K562 (cell line): ENCODE data around the gene TRIP6. TPM values are rescaled to one million over a fixed set of nuclear protein-coding genes. Genes with fewer than 3 reads are reported as not detected.

Experiments used
- ELF4 ChIP-seq: fragments of 450-650 bp; formaldehyde crosslinking; IDR thresholded peaks from 2 replicates; pipeline ENCODE4 v1.4.0; 2022; ENCODE audit warnings: missing genetic modification characterization
- HLTF ChIP-seq: fragments of 450-650 bp; IDR thresholded peaks from 2 replicates; pipeline ENCODE4 v1.6.1; 2016
- MTA1 ChIP-seq: fragments of 450-650 bp; IDR thresholded peaks from 2 replicates; pipeline ENCODE4 v1.6.1; 2017; ENCODE audit warnings: borderline replicate concordance
- MTF1 ChIP-seq: fragments of 250-450 bp; sonication (Bioruptor Pico); IDR thresholded peaks from 2 replicates; pipeline ENCODE4 v1.9.0; 2021; ENCODE audit warnings: moderate library complexity, mild to moderate bottlenecking, inconsistent platforms, borderline replicate concordance
- NCOA4 ChIP-seq: fragments of 450-650 bp; IDR thresholded peaks from 2 replicates; pipeline ENCODE4 v1.6.1; 2018; ENCODE audit warnings: mild to moderate bottlenecking; ENCODE audit not compliant: partially characterized antibody
- NFATC3 ChIP-seq: fragments of 450-650 bp; IDR thresholded peaks from 2 replicates; pipeline ENCODE4 v1.6.1; 2017; ENCODE audit warnings: mild to moderate bottlenecking
- ZC3H8 ChIP-seq: fragments of 450-650 bp; IDR thresholded peaks from 2 replicates; pipeline ENCODE4 v1.6.1; 2017
- polyA plus RNA-seq, 8 experiments: library from polyadenylated mRNA; depleted of rRNA in 4 of 8; stranded (reverse) in 5 of 8; unstranded in 3 of 8; fragments of >200 nt; fragmentation: Nextera tagmentation in 2 of 8; fragmentation: Illumina TruSeq in 1 of 8; extraction: Ambion mirVana in 2 of 8; extraction: Trizol in 1 of 8; gene quantifications; 2 replicates each; pipeline versions ENCODE4 v1.2.1 to v1.2.3, GENCODE V29; 2011 to 2014; ENCODE audit warnings: inconsistent platforms in 1 of 8, missing spikeins in 1 of 8
- total RNA-seq, 7 experiments: library from RNA; depleted of rRNA in 6 of 7; stranded (reverse); fragments of >200 nt in 6 of 7; fragmentation: Illumina TruSeq in 2 of 7; extraction: Trizol in 2 of 7; gene quantifications; 2 replicates each; pipeline versions ENCODE4 v1.2.1 to v1.2.3, GENCODE V29; 2011 to 2021; ENCODE audit warnings: low replicate concordance in 1 of 7
- TF ChIP-seq, protein P1 (sequence below): fragments of 450-650 bp; IDR thresholded peaks from 2 replicates; pipeline ENCODE4 v1.6.1; 2016; ENCODE audit warnings: mild to moderate bottlenecking
- TF ChIP-seq, protein P2 (sequence below): fragments of 450-650 bp; IDR thresholded peaks from 2 replicates; pipeline ENCODE4 v1.6.1; 2016; ENCODE audit warnings: antibody characterized with exemption
- TF ChIP-seq, protein P3 (sequence below): fragments of 450-650 bp; formaldehyde crosslinking; IDR thresholded peaks from 2 replicates; pipeline ENCODE4 v1.4.0; 2022; ENCODE audit warnings: missing genetic modification characterization
- TF ChIP-seq, protein P4 (sequence below): fragments of 450-650 bp; IDR thresholded peaks from 2 replicates; pipeline ENCODE4 v1.6.1; 2017; ENCODE audit warnings: antibody characterized with exemption, mild to moderate bottlenecking
- TF ChIP-seq, protein P5 (sequence below): fragments of 250-450 bp; sonication (Bioruptor Pico); IDR thresholded peaks from 2 replicates; pipeline ENCODE4 v1.5.0; 2021
- TF ChIP-seq, protein P6 (sequence below): IDR thresholded peaks from 2 replicates; pipeline ENCODE4 v1.6.1; 2011; ENCODE audit warnings: borderline replicate concordance, low read depth, mild to moderate bottlenecking, moderate library complexity, low read length; ENCODE audit not compliant: insufficient read depth, poor library complexity, severe bottlenecking

Gene TRIP6
- total and polyA plus RNA-seq, 9 of the 15 experiments (the other 6 are each of a cell fraction or from before 2014, with no cell fraction given) = 5.9 to 141 (median 54.0) TPM

DNA sequence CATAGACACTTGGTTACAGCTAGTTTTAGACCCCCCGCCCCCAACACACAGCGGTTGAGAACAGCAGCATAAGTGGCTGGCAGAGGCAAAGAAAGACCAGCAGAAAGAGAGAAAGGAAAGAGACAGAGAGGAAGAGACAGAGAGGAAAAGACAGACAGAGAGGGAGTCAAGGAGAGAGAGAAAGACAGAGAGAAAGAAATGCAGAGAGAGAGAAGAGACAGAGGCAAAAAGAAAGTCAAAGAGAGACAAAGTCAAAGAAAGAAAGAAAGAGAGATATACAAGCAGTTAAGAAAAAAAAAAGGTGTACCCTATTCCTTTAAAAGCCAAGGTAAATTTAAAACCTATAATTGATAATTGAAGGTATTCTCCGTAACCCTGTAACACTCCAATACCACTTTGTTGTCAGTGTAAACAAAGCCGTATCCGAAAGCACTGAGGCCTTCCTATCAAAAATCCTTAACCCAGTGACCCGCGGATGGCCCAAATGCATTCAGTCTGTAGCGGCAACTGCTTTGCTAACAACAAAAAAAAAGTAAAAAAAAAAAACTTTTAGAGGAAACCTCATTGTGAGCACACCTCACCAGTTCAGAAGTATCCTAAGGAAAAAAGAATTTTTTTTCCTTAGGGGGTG, 26.6 kb upstream of the TRIP6 start (continued):
- TF ChIP-seq, protein P1, sequence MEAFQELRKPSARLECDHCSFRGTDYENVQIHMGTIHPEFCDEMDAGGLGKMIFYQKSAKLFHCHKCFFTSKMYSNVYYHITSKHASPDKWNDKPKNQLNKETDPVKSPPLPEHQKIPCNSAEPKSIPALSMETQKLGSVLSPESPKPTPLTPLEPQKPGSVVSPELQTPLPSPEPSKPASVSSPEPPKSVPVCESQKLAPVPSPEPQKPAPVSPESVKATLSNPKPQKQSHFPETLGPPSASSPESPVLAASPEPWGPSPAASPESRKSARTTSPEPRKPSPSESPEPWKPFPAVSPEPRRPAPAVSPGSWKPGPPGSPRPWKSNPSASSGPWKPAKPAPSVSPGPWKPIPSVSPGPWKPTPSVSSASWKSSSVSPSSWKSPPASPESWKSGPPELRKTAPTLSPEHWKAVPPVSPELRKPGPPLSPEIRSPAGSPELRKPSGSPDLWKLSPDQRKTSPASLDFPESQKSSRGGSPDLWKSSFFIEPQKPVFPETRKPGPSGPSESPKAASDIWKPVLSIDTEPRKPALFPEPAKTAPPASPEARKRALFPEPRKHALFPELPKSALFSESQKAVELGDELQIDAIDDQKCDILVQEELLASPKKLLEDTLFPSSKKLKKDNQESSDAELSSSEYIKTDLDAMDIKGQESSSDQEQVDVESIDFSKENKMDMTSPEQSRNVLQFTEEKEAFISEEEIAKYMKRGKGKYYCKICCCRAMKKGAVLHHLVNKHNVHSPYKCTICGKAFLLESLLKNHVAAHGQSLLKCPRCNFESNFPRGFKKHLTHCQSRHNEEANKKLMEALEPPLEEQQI = no peak
- TF ChIP-seq, protein P2, sequence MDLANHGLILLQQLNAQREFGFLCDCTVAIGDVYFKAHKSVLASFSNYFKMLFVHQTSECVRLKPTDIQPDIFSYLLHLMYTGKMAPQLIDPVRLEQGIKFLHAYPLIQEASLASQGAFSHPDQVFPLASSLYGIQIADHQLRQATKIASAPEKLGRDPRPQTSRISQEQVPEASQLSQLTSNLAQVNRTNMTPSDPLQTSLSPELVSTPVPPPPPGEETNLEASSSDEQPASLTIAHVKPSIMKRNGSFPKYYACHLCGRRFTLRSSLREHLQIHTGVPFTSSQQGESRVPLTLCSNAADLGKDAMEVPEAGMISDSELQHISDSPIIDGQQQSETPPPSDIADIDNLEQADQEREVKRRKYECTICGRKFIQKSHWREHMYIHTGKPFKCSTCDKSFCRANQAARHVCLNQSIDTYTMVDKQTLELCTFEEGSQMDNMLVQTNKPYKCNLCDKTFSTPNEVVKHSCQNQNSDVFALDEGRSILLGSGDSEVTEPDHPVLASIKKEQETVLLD = peak; percentile 81
- TF ChIP-seq MTF1 (CRISPR knock-in tag) (no peak), ZC3H8 (0 out of 2 replicates have a peak, but pooled peaks have one; percentile 78), HLTF (peak; percentile 96), NFATC3 (0 out of 2 replicates have a peak, but pooled peaks have one; percentile 68), MTA1 (peak; percentile 84), ELF4 (CRISPR knock-in tag) (peak; percentile 90), NCOA4 (peak; percentile 72)
- TF ChIP-seq, protein P3, sequence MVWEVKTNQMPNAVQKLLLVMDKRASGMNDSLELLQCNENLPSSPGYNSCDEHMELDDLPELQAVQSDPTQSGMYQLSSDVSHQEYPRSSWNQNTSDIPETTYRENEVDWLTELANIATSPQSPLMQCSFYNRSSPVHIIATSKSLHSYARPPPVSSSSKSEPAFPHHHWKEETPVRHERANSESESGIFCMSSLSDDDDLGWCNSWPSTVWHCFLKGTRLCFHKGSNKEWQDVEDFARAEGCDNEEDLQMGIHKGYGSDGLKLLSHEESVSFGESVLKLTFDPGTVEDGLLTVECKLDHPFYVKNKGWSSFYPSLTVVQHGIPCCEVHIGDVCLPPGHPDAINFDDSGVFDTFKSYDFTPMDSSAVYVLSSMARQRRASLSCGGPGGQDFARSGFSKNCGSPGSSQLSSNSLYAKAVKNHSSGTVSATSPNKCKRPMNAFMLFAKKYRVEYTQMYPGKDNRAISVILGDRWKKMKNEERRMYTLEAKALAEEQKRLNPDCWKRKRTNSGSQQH (CRISPR knock-in tag) = peak; percentile 84
- TF ChIP-seq, protein P4, sequence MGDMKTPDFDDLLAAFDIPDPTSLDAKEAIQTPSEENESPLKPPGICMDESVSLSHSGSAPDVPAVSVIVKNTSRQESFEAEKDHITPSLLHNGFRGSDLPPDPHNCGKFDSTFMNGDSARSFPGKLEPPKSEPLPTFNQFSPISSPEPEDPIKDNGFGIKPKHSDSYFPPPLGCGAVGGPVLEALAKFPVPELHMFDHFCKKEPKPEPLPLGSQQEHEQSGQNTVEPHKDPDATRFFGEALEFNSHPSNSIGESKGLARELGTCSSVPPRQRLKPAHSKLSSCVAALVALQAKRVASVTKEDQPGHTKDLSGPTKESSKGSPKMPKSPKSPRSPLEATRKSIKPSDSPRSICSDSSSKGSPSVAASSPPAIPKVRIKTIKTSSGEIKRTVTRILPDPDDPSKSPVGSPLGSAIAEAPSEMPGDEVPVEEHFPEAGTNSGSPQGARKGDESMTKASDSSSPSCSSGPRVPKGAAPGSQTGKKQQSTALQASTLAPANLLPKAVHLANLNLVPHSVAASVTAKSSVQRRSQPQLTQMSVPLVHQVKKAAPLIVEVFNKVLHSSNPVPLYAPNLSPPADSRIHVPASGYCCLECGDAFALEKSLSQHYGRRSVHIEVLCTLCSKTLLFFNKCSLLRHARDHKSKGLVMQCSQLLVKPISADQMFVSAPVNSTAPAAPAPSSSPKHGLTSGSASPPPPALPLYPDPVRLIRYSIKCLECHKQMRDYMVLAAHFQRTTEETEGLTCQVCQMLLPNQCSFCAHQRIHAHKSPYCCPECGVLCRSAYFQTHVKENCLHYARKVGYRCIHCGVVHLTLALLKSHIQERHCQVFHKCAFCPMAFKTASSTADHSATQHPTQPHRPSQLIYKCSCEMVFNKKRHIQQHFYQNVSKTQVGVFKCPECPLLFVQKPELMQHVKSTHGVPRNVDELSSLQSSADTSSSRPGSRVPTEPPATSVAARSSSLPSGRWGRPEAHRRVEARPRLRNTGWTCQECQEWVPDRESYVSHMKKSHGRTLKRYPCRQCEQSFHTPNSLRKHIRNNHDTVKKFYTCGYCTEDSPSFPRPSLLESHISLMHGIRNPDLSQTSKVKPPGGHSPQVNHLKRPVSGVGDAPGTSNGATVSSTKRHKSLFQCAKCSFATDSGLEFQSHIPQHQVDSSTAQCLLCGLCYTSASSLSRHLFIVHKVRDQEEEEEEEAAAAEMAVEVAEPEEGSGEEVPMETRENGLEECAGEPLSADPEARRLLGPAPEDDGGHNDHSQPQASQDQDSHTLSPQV = peak; percentile 34; the same call in 1 of the 2 replicates
- TF ChIP-seq, protein P5, sequence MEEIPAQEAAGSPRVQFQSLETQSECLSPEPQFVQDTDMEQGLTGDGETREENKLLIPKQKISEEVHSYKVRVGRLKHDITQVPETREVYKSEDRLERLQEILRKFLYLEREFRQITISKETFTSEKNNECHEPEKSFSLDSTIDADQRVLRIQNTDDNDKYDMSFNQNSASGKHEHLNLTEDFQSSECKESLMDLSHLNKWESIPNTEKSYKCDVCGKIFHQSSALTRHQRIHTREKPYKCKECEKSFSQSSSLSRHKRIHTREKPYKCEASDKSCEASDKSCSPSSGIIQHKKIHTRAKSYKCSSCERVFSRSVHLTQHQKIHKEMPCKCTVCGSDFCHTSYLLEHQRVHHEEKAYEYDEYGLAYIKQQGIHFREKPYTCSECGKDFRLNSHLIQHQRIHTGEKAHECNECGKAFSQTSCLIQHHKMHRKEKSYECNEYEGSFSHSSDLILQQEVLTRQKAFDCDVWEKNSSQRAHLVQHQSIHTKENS (CRISPR knock-in tag) = no peak
- TF ChIP-seq, protein P6, sequence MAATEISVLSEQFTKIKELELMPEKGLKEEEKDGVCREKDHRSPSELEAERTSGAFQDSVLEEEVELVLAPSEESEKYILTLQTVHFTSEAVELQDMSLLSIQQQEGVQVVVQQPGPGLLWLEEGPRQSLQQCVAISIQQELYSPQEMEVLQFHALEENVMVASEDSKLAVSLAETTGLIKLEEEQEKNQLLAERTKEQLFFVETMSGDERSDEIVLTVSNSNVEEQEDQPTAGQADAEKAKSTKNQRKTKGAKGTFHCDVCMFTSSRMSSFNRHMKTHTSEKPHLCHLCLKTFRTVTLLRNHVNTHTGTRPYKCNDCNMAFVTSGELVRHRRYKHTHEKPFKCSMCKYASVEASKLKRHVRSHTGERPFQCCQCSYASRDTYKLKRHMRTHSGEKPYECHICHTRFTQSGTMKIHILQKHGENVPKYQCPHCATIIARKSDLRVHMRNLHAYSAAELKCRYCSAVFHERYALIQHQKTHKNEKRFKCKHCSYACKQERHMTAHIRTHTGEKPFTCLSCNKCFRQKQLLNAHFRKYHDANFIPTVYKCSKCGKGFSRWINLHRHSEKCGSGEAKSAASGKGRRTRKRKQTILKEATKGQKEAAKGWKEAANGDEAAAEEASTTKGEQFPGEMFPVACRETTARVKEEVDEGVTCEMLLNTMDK = no peak
